ENCODE data around the gene TMEM106B.
"Not testable (repeated sequence)": the region's sequence is repeated elsewhere in the genome, so short reads cannot be mapped to it uniquely, and the experiment has no call there.

The TMEM106B gene

GRCh38 chr7:12211054-12211710 is at the start of gene TMEM106B:
TSS of gene TMEM106B (plus strand) at chr7:12211294. CDS start at chr7:12214811, 3,517 bp downstream.
- DNase-seq, result peak; percentile 99

GRCh38 chr7:12162415-12163113 is 48.5 kb upstream of the TMEM106B start:
- no peak for DNase-seq

DNA sequence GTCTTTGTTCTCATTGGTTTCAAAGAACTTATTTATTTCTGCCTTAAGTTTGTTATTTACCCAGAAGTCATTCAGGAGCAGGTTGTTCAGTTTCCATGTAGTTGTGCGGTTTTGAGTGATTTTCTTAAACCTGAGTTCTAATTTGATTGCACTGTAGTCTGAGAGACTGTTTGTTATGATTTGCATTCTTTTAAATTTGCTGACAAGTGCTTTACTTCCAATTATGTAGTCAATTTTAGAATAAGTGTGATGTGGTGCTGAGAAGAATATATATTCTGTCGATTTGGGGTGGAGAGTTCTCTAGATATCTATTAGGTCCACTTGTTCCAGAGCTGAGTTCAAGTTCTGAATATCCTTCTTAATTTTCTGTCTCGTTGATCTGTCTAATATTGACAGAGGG is 43.0 kb upstream of the TMEM106B start:
- not testable (repeated sequence) for DNase-seq

DNA sequence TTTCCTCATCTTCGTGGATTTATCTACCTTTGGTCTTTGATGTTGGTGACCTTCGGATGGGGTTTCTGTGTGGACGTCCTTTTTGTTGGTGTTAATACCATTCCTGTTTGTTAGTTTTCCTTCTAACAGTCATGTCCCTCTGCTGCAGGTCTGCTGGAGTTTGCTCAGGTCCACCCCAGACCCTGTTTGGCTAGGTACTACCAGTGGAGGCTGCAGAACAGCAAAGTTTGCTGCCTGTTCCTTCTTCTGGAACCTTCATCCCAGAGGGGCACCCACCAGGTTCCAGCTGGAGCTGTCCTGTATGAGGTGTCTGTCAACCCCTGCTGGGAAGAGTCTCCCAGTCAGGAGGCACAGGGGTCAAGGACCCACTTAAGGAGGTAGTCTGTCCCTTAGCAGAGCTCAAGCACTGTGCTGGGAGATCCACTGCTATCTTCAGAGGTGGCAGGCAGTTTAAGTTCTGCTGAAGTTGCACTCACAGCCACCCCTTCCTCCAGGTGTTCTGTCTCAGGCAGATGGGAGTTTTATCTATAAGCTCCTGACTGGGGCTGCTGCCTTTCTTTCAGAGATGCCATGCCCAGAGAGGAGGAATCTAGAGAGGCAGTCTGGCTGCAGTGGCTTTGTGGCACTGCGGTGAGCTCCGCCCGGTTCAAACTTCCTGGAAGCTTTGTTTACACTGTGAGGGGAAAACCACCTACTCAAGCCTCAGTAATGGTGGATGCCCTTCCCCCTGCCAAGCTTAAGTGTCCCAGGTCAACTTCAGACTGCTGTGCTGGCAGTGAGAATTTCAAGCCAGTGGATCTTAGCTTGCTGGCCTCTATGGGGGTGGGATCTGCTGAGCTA is 40.9 kb upstream of the TMEM106B start:
- peak; percentile 38 for DNase-seq

- no peak for DNase-seq
Measured at GRCh38 chr7:12173671-12174070, 37.4 kb upstream of the TMEM106B start.

GRCh38 chr7:12174931-12175330 is 36.2 kb upstream of the TMEM106B start:
- DNase-seq, result no peak

DNA sequence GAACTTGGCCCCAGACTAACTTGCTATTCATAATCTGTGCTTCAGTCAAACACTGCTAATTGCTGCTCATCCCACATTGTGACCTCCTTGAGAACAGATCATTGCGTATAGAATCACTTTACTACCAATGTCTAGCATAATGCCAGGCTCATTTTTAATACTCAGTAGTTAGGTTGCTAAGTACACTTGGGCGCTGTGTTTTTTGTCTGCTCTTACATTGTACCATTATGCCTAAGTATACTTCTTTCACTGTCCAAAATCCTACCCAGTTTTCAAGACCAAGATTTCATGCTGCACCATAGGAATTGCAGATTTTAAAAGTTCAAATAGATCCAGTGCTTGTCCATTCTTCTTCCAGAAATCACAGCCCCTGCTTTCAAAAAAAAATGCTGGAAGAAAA is 32.8 kb upstream of the TMEM106B start:
- DNase-seq, result no peak

GRCh38 chr7:12194426-12194825 is 16.7 kb upstream of the TMEM106B start:
- DNase-seq, result no peak

DNA sequence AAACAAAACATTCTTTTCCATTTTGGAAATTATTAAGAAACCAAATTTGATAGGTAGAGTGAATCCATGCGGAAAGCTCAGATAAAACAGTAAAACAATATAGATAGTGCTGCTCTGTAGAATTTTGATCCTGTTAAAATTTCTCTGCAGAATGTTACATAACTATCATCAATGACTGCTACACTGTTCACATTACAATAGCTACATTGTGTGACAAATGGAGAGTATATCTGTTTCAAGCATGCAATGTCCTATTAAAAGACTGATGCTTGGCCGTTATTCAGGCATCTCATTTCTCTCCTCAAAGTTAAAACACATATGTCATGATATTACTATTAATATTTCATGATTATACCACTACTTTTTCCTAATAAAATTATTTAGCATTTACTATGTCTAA is 14.7 kb upstream of the TMEM106B start:
- DNase-seq, result no peak

GRCh38 chr7:12199363-12199762 is 11.7 kb upstream of the TMEM106B start:
- DNase-seq, result no peak

- no peak for DNase-seq
Measured at GRCh38 chr7:12207046-12207445, 4.0 kb upstream of the TMEM106B start.

- DNase-seq, result no peak
Measured at GRCh38 chr7:12209221-12209620, 1.9 kb upstream of the TMEM106B start.

DNA sequence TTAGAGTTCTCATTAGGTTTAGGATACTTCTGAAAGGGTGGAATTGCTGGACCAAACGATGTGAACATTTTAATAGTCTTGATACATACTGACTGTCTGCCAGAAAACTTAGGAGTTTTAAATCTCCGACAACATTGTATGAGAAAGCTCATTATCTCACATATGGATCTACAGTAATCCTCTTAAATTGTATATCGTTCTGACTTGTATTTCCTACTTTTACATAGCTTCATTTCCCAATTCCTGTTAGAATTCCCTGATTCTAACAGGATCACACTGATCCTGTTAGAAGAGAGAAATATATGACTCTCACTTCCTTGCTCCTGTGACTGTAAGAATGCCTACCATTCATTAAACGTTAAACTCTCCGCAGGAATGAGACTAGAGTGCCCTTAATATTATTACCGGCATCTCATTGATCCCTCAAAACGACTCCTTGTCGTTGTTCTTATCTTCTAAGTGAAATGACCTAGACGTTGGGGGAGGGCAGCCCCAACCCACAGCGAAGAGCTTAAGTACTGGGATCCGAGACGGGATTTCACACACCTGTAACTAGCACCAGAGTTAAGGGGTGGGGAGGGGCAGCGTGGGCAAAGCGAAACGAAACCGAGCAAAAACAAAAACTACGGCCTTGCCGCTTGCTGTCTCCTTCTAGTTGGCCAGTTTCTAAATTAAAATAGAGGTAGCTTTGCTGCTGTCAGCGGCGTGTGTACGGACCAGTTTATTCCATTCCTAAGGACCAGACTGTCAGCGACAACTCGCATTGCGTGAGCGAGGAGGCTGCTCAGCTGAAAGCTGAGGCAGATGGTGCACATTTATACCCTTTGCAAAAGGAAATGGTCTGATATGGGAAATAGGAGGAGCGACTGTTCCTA is 678 bp upstream of the TMEM106B start:
- peak; percentile 72 for DNase-seq

DNA sequence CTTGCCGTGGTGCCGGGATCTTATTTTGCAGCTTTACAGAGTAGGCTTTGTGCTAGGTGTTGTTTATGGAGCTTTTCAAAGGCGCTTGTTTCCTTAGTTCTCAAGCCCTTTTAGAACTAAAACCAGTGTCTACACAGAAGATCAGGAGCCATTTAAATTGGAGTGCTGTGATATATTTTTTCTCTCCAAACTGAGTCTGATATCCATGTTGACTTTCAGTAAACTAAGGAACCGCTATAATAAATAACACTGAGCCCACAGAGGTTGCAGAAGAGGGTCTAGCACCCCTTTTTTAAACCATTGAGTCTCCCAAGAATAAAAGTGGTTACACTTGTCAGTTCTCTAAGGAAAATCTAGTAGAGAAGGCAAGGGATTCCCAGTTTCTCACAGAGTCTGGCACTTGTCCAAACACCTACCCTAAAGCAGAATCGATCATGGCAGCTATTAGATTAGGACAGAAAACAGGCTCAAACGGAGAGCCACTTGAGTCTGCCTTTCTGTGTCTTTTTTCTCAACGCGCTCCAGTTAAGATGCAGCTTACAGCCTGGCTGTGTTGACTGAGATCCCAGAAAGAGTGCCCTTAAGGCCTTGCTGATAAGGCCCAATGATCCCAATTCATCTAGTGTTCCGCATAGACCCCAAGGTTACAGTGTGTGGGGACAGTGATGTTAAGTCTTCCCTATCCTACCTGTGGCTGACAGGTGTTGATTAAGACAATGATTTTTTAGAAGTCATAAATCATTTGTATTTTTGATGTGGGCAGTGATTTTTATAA is 804 bp downstream of the TMEM106B start:
- DNase-seq, result peak; percentile 33

DNA sequence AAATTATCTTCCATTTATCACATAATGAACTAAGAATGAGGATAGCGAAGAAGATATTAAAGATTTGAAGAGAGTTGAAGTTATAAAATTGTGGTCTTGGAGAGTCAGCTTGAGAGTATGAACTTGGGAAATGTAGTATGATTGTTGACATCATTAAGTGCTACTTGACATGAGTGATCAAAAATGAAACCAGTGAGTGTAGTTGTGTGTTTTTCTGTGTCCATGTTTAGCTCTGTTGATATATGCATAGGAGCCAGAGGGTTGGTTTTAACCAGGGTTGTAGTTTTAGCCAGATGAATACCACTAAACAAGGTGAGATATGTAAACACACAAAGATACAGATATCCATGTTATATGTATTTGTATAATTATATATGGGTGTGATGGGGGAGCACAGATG is 6.2 kb downstream of the TMEM106B start:
- DNase-seq, result no peak

DNA sequence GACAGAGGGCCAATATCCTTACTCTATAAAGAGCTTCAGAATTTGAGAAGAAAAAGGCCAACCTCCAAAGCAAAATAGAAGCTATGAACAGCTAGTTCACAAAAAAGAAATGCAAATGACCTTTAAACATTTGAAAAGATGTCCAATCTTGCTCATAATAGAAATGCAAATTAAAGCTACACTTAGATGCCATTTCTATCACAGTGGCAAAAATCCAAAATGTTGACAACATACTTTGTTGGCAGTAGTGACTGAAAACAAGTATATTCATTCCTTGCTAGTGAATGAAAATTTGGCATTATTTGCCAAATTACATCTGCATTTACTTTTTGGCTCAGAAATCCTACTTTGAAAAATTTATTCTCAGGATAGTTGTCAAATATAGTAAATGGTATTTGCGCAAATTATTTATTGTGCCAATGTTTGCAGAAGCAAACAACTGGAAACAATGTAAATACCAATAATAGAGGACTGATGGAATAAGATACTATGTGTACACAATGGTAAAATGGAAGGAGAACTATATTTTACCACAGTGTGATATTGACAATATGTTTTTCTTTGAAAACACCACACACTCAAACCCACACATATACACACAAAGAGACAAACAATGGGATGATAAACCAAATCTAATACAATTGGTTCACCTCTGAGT is 9.4 kb downstream of the TMEM106B start:
- no peak for DNase-seq

DNA sequence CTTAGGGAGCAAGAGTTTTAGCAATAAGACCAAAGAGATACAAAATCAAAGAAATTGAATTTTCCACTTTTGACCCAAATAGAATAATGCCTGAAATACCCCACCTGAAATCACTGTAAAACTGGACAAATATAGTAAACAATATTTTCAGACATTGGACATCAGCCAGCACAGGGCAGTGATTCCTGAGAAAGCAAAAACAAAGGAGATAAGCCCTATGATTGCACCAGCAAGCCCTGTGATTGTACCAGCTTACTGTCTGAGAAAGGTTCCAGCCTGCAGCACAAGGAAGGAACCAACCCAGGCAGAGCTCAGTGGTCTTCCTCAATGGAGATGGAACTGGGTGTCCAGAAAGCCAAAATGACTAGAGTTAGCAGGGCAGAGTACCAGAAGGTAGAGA is 10.3 kb downstream of the TMEM106B start:
- no peak for DNase-seq

GRCh38 chr7:12222889-12223579 is 11.9 kb downstream of the TMEM106B start:
- no peak for DNase-seq

DNA sequence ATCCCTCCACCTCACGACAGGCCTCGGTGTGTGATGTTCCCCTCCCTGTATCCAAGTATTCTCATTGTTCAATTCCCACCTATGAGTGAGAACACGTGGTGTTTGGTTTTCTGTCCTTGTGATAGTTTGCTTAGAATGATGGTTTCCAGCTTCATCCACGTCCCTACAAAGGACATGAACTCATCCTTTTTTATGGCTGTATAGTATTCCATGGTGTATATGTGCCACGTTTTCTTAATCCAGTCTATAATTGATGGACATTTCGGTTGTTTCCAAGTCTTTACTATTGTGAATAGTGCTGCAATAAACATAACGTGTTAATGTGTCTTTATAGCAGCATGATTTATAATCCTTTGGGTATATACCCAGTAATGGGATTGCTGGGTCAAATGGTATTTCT is 13.9 kb downstream of the TMEM106B start:
- not testable (repeated sequence) for DNase-seq

DNA sequence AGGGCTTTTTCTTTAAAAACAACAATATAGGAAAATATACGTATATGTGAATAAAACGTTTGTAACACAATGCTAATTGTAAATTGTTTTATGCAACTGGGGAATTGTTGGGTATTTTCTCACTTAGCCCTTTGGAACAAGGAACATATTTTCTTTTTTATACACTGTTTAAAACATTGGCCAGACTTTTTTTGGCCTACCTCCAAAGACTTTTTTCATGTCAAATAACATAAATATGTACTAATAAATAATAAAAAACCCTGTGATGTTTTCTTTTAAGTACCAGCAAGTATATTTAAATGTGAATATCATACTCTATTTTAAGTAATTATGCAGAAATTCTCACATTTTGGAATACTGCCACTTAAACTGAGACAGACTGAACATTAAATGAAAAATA is 15.7 kb downstream of the TMEM106B start:
- DNase-seq, result no peak

- DNase-seq, result no peak
Measured at GRCh38 chr7:12228024-12228423, 16.9 kb downstream of the TMEM106B start.
